Activated naive CD4-positive, alpha-beta T cell treated with Interleukin-2 at 50 U/mL for 16 hours (primary cell): ENCODE measurements around the gene TTC39C.

ENCODE experiments used
- DNase-seq: peaks from one replicate; pipeline ENCODE4 v3.0.0-alpha.2; 2020

Gene TTC39C

DNA sequence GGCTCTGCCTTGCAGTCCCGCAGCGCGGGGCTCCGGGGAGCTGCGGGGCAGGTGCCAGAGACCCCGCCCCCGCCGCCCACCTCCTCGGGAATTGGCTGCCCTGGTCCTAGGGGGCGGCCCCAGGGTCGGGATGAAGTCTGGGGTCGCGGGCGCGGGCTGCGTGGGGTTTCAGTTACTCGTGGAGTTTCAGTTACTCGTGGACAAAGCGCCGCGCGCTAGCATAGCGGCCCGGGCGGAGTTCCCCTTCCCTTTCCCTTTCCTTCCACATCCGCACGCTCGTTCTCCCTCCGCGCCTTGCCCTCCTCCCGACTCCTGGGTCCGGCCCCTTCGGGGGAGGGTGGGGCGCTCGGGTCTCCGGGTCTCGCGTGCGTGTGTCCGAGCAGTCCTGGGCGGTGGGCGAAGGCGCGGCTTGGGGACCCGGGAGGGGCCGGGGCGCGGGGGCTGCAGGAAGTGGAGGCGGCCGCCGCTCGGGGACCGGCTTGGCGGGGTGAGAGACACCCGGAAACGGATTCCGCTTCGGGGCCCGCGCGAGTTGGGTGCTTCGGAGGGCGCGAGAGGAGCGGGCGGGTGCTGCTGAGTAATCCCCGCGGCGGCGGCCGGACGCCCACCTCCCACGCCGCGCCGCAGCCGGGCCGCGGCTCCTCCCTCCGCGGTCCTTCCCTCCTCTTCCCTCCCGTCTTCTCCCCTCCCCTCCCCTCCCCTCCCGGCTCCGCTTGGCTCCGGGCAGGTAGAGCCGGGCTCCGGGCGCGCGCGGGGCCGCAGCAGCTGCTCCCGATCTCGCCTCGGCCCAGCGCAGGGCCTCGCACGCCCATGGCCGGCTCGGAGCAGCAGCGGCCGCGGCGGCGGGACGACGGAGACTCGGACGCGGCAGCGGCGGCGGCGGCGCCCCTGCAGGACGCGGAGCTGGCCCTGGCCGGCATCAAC lies at the start of gene TTC39C:
TSS of gene TTC39C (plus strand) at position 693 of the 924 bp plus-strand sequence. CDS start at position 811, 118 bp downstream.
- DNase-seq, result peak; percentile 88

DNA sequence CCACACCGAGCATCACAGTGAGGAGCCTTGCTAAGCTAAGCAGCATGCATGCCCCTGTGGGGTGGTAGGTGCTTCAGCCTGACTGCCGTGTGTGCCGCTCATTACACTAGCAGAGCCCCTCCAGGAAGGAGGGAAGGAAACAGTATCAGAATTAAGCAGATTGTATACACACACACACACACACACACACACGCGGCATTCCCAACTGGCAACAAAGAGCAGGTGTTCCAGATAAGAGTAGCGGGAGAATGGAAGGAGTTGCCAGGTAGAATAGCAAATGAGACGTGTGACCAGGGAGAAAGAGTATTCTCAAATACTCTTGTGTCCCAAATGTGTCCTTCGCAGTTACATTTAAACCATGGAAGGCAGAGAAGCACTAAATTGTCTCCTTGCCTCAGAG lies 47.6 kb upstream of the TTC39C start:
- DNase-seq, result no peak

DNA sequence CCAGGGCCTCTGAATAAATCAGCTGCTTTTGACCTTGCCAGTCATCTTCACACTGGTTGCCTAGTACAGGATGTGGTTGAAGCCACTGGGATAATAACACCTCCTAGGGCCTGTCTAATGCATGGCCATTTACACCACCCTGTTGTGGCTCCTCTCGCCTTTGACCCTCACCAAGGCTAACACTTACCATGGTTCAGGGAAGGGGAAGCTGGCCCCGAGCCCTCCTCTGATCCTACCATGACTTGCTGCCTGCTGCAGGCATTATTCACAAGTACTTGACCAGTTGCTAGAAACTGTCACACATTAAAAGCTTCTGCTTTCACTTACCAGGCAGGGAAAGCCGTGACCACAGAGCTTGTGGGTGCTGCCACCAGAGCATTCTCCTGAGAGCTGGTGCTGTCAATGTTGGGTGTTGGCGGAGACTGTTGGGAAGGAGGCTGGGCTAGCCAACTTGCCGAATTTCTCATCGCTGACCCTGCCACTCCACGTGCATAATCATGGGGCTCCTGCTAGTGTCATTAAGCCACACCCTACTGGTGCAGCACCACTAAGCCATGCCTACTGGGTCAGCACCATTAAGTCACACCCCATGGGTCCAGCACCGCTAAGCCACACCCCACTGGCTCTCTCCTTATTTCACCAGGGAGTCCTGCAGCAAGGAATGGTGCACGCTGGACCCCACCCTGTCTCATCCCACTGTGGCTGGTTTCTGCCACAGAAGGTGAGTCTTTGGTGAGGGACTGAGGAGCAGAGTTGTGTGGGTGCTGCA lies 47.0 kb upstream of the TTC39C start:
- peak; percentile 33 for DNase-seq

DNA sequence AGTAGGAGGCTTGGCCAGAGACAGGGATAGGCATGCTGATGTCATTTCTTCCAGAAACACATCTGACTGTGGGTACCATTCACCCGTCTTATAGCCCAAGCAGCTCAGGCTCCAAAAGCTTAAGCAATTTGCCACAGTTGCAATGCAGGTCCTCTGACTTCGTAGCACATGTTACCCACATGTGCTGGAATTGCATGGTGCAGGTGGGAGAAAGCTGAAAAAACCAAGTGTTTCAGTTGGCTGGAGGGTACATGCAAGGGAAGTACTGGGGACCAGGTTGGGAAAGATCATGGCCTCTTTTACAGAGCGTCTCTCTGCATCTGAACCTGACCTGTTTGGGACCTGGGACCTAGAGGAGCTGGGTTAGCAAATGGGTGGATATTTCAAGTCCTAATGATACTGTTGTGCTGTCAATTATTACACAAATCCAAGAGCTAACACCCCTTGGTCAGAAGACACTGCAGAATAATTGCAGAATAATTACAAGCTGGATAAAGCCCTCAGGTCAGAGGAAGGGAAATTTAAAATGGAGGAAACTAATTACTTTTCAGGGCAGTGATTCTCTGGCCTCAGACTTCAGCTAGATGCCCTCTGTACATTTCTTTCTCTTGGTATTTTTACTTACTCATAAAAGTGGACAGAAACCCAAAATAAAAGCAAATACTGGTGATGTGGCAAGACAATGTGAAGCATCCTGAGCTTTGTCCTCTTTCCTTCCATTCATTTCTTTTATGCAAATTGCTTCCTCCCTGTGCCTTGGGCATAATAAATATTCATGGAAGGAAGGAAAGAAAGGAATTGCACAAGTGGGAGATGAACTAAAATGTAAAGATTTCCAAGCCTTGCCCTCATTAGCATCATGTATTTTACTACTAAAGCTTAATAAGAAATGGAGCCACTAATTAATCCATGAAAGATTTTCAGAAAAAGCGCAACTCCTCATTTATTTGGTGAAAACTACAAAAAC lies 45.6 kb upstream of the TTC39C start:
- no peak for DNase-seq

DNA sequence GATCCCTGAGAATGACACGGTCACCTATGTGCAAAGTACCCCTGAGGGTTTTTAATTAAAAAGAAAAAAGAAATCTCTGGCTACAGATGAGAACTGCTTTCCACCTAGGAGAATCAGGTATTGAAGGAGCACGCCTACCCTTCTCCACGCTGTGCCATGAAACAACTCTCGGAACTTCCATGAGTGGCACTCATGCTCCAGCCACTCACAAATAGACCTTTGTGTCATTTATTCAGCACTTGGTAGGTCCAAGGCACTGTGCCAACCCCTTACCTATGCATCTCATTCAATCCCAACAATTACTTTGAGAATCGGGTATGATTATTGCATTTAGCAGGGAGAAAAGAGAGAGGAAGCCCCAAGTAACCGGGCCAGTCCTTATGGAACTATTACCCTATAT lies 44.9 kb upstream of the TTC39C start:
- DNase-seq, result no peak

DNA sequence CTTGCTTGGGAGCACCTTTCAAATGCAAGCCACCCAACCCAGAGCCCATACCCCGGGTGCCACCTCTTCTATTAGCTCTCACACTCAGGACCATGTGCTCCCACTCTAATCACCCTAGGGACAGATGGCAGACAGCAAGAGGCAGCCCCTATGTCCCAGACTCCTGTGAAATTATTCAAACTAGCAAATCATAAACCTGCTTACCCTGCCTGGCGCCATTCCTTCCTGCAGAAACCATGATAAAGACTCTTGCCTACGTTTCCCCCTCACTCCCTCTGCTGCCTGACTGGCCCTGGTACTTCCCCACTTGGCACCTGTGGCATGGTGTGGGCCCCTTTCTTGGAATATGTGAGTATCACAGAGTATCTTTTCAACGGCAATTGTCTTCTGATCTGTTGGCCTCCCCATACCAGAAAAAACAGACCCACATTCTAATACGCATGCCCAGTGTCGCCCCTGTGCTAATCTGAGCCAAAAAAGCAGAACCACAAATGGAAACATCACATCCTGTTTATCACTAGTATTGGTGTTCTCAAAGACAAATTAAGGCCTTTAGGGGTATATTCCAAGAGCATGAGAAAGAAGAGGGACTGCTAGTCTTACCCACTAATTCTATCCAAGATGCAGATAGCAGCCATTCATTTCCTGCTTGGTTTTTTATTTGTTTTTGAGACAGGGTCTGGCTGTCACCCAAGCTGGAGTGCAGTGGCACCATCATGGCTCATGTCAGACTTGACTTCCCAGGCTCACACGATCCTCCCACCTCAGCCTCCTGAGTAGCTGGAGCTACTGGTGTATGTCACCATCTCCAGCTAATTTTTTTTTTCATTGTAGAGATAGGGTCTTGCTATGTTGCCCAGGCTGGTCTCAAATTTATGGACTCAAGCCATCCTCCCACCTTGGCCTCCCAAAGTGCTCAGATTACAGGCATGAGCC lies 44.1 kb upstream of the TTC39C start:
- DNase-seq, result peak; percentile 68

DNA sequence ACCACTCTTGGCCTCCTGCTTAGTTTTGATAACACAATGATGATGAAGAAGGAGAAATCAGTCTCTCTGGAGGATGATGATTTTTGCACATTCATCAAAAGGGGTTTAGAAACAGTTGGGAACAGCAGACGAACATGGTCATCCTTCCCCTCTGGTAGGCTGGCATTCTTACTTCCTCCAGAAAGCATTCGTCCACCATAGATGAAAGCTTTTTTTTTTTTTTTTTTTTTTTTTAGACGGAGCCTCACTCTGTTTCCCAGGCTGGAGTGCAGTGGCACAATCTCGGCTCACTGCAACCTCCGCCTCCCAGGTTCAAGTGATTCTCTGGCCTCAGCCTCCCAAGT lies 43.5 kb upstream of the TTC39C start:
- DNase-seq, result no peak

DNA sequence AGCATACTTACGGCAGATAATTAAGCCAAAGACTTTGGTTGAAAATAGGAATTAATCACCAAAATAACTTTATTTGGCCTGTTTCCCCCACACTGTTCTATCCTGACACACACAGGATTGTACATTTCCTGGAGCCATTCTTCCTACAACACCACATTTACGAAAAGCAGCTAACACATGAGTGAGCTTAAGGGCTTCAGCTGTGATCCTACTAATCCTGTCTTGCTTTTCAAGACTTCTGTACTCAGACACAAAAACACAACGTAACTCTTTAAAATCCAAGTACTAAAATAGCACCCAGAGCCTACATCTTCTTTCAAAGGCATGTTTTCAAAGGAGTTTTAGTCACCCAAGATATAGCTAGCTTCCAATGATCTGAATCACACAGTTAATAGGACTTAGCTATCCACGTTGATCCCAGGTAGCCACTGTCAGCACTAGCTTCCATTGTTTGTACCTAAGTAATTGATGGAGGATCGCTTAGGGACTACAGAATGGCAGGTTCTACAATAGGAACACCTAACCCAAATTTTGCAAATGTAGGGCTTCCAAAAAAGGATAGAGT lies 42.8 kb upstream of the TTC39C start:
- no peak for DNase-seq

DNA sequence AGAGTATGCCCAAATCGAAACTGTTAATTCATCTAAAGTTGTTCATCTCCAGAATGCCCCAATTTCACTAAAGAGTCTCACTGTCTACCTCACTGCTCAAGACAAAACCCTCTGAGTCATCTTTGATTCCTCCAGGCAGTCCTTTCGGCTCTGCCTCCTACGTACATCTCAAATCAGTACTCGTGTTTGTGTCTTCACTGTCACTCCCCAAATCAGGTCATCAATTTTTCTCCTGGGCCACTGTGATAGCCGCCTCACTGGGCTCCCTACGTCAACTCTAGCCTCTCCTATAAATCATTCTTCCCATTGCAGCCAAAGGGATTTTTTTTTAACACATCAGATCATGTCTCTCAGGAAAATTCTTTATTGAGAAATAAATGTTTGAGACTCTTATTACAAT lies 42.1 kb upstream of the TTC39C start:
- peak; percentile 51 for DNase-seq

DNA sequence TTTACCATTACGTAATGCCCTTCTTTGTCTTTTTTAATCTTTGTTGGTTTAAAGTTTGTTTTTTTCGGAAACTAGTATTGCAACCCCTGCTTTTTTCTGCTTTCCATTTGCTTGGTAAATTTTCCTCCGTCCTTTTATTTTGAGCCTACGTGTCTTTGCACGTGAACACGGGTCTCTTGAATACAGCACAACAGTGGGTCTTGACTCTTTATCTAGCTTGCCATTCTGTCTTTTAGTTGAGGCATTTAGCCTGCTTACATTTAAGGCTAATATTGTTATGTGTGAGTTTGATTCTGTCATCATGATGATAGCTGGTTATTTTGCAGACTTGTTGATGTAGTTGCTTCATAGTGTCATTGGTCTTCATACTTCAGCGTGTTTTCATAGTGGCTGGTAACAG lies 37.5 kb upstream of the TTC39C start:
- no peak for DNase-seq

DNA sequence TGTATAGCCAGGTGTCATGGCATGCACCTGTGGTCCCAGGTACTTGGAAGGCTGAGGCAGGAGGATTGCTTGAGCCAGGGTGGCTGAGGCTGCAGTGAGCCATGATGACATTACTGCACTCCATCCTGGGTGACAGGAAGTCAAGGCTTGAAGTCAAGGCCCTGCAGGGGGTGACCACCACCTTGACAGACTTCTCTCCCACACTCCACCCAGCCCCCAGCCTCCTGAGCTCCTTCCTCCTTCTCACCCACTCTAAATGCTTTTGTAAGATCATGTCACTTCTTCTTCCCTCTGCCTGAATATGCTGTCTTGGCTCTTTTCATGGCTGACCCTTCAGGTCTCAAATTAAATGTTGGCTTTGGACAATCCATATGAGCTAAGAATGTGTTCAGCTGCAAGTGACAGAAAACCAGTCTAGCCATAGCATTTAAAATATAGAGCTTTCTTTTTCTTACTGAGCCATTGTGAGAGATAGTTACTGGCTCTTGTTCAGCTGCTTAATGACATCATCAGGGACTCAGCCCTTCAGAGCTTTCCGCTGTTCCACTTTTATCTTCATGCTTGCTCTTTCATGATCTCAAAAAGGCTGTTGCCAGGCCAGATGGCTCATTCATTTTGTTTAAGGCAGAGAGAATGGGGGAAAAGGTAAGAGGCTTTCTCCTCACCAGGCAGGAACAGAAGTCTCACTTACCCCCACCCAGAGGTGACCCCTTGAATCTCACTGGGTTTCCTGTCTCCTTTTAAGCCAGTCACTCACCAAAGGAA lies 36.7 kb upstream of the TTC39C start:
- no peak for DNase-seq

DNA sequence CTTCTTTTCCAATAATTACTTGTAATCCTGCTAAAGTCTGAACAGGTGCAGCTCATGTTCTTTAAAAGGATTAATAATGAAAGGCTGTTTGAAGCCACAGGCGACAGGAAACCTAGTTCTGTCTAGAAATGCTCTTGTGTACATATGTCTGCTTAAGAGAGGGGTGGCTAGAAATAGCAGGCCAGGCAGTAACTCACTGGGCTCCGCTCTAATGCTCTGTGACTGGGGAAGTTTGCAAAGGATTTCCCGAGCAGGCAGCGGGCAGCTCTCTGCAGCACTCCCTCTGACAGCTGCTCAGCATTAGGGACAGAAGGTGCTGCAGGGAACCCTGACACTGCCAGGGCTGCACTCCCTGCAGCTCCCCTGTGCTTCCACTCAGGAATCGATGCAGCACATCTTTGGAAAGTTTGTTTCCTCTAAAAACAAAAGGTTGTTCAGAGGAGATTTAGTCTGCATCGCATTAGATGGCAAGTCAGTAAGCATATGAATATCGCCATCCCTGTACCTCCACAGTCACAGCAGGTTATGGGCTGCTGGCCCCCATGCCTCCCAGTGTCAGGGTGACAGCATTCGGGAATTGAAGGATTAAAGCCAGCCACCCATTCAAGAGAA lies 33.1 kb upstream of the TTC39C start:
- DNase-seq, result no peak

DNA sequence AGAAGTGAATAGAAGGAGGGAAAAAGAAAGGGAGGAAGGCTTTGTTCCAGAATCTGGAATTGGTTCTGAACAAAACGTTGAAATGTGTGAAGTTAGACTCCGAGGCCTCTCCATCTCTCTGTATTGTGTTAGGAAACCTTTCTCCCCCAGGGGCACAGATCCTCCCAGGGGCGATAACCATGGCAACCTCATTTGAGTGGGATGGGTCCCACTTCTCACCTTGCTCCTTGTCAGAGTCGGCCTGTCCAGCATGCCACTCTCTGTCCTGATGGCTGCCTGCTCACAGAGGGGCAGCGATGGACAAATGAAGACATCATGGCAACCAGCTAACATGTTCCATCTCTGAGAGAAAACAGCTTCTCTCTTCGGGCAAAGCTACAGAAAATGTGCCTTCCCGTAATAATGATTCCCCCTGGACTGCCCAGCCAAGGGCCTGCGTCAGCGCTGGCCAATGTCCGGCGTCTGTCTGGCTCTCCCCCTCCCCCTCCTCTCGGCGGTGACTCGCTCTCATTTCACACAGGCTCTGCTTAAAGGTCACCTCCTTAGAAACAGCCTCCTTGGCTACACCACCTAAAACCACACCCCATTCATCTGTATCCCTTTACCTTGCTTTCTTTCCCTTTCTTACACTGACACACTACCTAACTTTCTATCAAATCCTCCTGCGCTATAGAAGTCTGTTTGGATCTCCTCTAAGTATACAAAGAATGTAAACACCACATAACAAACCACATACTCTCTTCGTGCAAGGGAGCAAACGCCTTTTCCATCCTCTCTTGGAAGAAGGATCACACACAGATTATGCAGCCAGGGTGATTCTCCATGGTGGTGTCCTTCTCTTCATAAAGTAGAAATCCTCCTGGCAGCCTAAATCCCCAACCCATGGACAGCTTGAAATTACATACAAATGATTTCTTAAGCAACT lies 32.1 kb upstream of the TTC39C start:
- no peak for DNase-seq

DNA sequence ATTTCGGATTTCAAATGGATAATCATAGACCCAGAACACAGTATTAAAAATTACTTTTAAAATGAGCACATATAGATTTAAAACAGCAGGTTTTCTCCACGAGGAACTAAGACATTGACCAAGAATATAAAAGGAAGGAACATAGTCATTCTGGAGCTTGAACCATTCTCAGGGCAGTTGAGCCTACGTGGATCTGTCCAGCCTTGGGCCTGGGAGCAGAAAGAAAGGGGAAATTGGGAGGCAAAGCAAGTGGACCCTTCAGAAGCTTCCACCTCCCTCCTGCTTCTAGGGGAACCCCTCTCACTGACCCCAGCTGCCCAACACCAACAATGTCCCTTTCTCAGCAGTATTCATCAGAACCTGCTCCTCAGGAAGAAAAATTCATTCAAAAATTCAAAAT lies 31.4 kb upstream of the TTC39C start:
- no peak for DNase-seq

DNA sequence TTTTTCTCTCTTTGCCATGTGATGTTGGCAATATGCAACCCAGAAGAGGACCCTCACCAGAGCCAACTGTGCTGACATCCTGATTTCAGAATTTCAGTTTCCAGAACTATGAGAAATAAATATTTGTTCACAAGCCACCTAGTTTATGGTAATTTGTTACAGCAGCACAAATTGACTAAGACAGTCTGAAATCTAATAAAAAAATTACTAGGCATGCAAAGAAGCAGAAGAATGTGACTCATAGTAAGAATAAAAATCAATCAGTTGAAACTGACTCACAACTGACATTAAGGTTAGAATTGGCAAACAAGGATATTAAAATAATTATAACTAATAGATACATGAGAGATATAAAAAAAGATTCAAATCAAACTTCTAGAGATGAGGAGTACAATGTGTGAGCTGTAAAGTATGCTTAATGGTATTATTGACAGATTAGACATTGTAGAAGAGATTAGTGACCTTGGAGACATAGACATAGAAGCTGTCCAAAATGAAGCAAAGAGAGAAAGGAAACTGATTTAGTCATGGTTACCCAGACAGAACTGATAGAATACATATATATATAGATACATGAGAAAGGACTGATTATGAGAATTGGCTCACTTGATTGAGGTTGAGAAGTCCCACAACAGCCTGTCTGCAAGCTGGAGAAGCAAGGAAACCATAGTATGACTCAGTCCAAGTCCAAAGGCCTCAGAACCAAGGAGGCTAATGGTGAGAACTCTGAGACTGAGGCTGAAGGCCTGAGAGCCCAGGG lies 27.8 kb upstream of the TTC39C start:
- DNase-seq, result no peak

DNA sequence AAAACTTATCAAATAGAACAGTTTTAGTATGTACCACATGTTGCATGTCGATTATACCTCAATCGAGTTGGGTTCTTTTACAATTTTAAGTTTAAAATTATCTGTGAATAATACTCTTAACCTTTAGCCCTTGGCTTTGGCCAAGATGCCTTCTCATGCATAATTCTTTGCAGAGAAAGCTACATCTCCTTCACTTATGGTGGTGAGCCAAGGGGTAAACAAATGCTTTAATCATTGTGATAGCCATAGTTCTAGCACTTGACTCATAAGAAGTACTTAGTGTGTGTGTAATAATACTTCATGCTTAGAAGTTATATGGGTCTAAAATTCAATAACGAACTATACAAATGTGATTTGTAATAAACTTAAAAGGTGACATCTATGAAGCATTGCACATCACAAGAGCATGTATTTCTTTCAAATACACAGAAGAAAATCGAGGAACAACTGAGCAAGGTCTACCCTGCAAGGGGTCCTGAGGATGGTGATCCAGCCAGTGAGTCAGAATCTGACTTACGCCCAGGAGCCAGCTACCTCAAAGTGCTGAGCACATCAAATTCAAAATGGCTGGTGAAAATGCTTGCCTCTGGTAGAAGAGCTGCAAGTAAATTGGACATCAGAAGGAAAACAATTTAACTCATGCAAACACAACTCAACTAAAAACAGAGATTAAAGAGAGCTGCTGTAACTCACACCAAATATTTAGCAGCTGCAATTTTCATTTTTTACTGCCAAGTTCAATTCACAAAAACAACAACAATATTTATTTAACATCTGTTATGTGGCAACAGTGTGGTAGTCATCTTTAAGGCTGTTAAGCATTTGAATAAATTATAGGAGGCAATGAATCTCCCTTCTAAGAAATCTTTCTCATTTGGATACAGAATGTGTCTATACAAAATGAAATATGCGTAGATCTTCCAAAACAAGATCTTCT lies 23.8 kb upstream of the TTC39C start:
- no peak for DNase-seq
